K562 (cell line): ENCODE data around the gene PPP2R5A. TPM values are rescaled to one million over a fixed set of nuclear protein-coding genes. Genes with fewer than 3 reads are reported as not detected.
A peak's percentile ranks its signal among the peaks of the same experiment; 100 is the strongest.

Source experiments
- ARHGAP35 ChIP-seq: fragments of 450-650 bp; IDR thresholded peaks from 2 replicates; pipeline ENCODE4 v1.6.1; 2018; ENCODE audit not compliant: partially characterized antibody
- ATF1 ChIP-seq, 2 experiments: fragments of 450-650 bp in 1 of 2; IDR thresholded peaks; 2 replicates each; pipeline ENCODE4 v1.6.1; 2016; ENCODE audit warnings: missing compliant biosample characterization in 1 of 2, missing genetic modification characterization in 1 of 2
- BCL6 ChIP-seq: fragments of 250-450 bp; sonication (Bioruptor Pico); IDR thresholded peaks from 2 replicates; pipeline ENCODE4 v1.4.0; 2020
- BHLHE40 ChIP-seq: IDR thresholded peaks from 2 replicates; pipeline ENCODE4 v1.6.1; 2011; ENCODE audit warnings: low read length, improper control_type of control experiment
- FOXK1 ChIP-seq: sonication (generic); formaldehyde crosslinking; IDR thresholded peaks from 2 replicates; pipeline ENCODE4 v1.8.0; 2022; ENCODE audit warnings: missing genetic modification reagents, mild to moderate bottlenecking, borderline replicate concordance
- GABPB1 ChIP-seq: sonication (generic); formaldehyde crosslinking; IDR thresholded peaks from 2 replicates; pipeline ENCODE4 v1.8.0; 2022; ENCODE audit warnings: mild to moderate bottlenecking, missing genetic modification reagents
- GABPB2 ChIP-seq: fragments of 250-450 bp; sonication (Bioruptor Pico); conservative IDR thresholded peaks from 2 replicates; pipeline ENCODE4 v1.5.1; 2021; ENCODE audit warnings: mild to moderate bottlenecking
- GTF2F1 ChIP-seq: IDR thresholded peaks from 2 replicates; pipeline ENCODE4 v1.6.1; 2011; ENCODE audit warnings: low read depth, low read length, improper control_type of control experiment
- HDAC2 ChIP-seq: fragments of 450-650 bp; IDR thresholded peaks from 2 replicates; pipeline ENCODE4 v1.6.1; 2016; ENCODE audit warnings: mild to moderate bottlenecking
- HMG20A ChIP-seq: fragments of 450-650 bp; formaldehyde crosslinking; conservative IDR thresholded peaks from 2 replicates; pipeline ENCODE4 v1.4.0; 2020; ENCODE audit warnings: mild to moderate bottlenecking, mixed read lengths
- HNRNPL ChIP-seq: fragments of 200-400 bp; formaldehyde crosslinking; IDR thresholded peaks from 2 replicates; pipeline ENCODE4 v1.6.1; 2017; ENCODE audit warnings: low read depth, mild to moderate bottlenecking, low read length
- MAFF ChIP-seq: IDR thresholded peaks from 2 replicates; pipeline ENCODE4 v1.6.1; 2012; ENCODE audit warnings: low read length, improper control_type of control experiment
- MEIS2 ChIP-seq: fragments of 450-650 bp; IDR thresholded peaks from 2 replicates; pipeline ENCODE4 v1.6.1; 2014; ENCODE audit warnings: mild to moderate bottlenecking; ENCODE audit not compliant: partially characterized antibody
- NFATC3 ChIP-seq: fragments of 450-650 bp; IDR thresholded peaks from 2 replicates; pipeline ENCODE4 v1.6.1; 2017; ENCODE audit warnings: mild to moderate bottlenecking
- NFIC ChIP-seq: fragments of 450-650 bp; IDR thresholded peaks from 2 replicates; pipeline ENCODE4 v1.6.1; 2017; ENCODE audit warnings: mild to moderate bottlenecking, inconsistent platforms
- NONO ChIP-seq, 2 experiments: fragments of 200-400 bp in 1 of 2; fragments of 450-650 bp in 1 of 2; formaldehyde crosslinking in 1 of 2; IDR thresholded peaks; 2 replicates each; pipeline ENCODE4 v1.6.1; 2017; ENCODE audit warnings: low read depth in 2 of 2, mild to moderate bottlenecking in 2 of 2, moderate library complexity in 2 of 2, low read length in 1 of 2
- NR1H2 ChIP-seq: sonication (generic); formaldehyde crosslinking; IDR thresholded peaks from 2 replicates; pipeline ENCODE4 v1.4.0; 2020; ENCODE audit warnings: mild to moderate bottlenecking, missing genetic modification reagents
- RBM17 ChIP-seq: fragments of 200-400 bp; formaldehyde crosslinking; IDR thresholded peaks from 2 replicates; pipeline ENCODE4 v1.6.1; 2017; ENCODE audit warnings: low read depth, mild to moderate bottlenecking, low read length, borderline replicate concordance
- SMAD3 ChIP-seq: fragments of 450-650 bp; formaldehyde crosslinking; conservative IDR thresholded peaks from 2 replicates; pipeline ENCODE4 v1.4.0; 2020; ENCODE audit warnings: mild to moderate bottlenecking
- TCFL5 ChIP-seq: fragments of 250-450 bp; sonication (Bioruptor Pico); conservative IDR thresholded peaks from 2 replicates; pipeline ENCODE4 v1.6.1; 2021; ENCODE audit warnings: mild to moderate bottlenecking, moderate library complexity, matching md5 sums
- TFAM ChIP-seq: fragments of 250-450 bp; sonication (Bioruptor Pico); conservative IDR thresholded peaks from 2 replicates; pipeline ENCODE4 v1.5.0; 2021; ENCODE audit warnings: mild to moderate bottlenecking, moderate library complexity
- TGIF2 ChIP-seq: sonication (generic); formaldehyde crosslinking; IDR thresholded peaks from 2 replicates; pipeline ENCODE4 v1.8.1; 2022; ENCODE audit warnings: mild to moderate bottlenecking, missing genetic modification reagents, moderate library complexity
- XRCC4 ChIP-seq: IDR thresholded peaks from one replicate; pipeline ENCODE4 v1.6.1; 2011; ENCODE audit not compliant: insufficient read depth, insufficient read length; ENCODE audit errors: extremely low read depth
- ZFX ChIP-seq: sonication (generic); formaldehyde crosslinking; IDR thresholded peaks from 2 replicates; pipeline ENCODE4 v1.8.0; 2022; ENCODE audit warnings: mild to moderate bottlenecking, missing genetic modification reagents, moderate library complexity
- ZNF239 ChIP-seq: fragments of 250-450 bp; sonication (Bioruptor Pico); IDR thresholded peaks from 2 replicates; pipeline ENCODE4 v1.4.0; 2020; ENCODE audit warnings: mild to moderate bottlenecking
- polyA plus RNA-seq, 8 experiments: library from polyadenylated mRNA; depleted of rRNA in 4 of 8; stranded (reverse) in 5 of 8; unstranded in 3 of 8; fragments of >200 nt; fragmentation: Nextera tagmentation in 2 of 8; fragmentation: Illumina TruSeq in 1 of 8; extraction: Ambion mirVana in 2 of 8; extraction: Trizol in 1 of 8; gene quantifications; 2 replicates each; pipeline versions ENCODE4 v1.2.1 to v1.2.3, GENCODE V29; 2011 to 2014; ENCODE audit warnings: inconsistent platforms in 1 of 8, missing spikeins in 1 of 8
- total RNA-seq, 7 experiments: library from RNA; depleted of rRNA in 6 of 7; stranded (reverse); fragments of >200 nt in 6 of 7; fragmentation: Illumina TruSeq in 2 of 7; extraction: Trizol in 2 of 7; gene quantifications; 2 replicates each; pipeline versions ENCODE4 v1.2.1 to v1.2.3, GENCODE V29; 2011 to 2021; ENCODE audit warnings: low replicate concordance in 1 of 7
- TF ChIP-seq, protein P1 (sequence below): fragments of 450-650 bp; IDR thresholded peaks from 2 replicates; pipeline ENCODE4 v1.6.1; 2016; ENCODE audit warnings: low read depth, mild to moderate bottlenecking, moderate library complexity
- TF ChIP-seq, protein P2 (sequence below): fragments of 250-450 bp; sonication (Bioruptor Pico); IDR thresholded peaks from 2 replicates; pipeline ENCODE4 v1.5.0; 2021
- TF ChIP-seq, protein P3 (sequence below): fragments of 450-650 bp; formaldehyde crosslinking; IDR thresholded peaks from 2 replicates; pipeline ENCODE4 v1.4.0; 2022; ENCODE audit warnings: mild to moderate bottlenecking, moderate library complexity
- TF ChIP-seq, protein P4 (sequence below): fragments of 450-650 bp; IDR thresholded peaks from 2 replicates; pipeline ENCODE4 v1.6.1; 2016; ENCODE audit warnings: missing biosample characterization, missing genetic modification characterization

Gene PPP2R5A
- total and polyA plus RNA-seq, 9 of the 15 experiments (the other 6 are each of a cell fraction or from before 2014, with no cell fraction given), result 26.9 to 106 (median 64.3) TPM

DNA sequence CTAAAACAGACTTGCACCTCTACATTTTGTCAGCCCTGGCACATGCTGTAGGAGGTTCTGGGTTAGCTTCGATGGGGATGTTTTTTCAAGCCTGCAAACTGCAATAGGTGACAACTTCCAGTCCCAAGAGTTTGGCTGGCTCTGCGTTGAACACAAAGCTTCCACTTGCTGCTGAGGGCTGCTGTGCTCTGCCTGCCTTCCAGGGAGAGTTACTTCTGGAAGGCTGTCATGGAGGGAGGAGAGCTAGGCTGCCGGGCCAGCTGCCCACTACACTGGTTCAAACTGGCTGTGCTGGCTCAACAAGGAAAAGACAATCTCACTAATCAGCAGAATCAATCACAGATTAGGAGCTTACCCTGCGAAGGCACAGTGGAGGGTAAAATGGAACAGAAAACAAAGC lies 46.7 kb upstream of the PPP2R5A start (continued):
- TF ChIP-seq, protein P1, sequence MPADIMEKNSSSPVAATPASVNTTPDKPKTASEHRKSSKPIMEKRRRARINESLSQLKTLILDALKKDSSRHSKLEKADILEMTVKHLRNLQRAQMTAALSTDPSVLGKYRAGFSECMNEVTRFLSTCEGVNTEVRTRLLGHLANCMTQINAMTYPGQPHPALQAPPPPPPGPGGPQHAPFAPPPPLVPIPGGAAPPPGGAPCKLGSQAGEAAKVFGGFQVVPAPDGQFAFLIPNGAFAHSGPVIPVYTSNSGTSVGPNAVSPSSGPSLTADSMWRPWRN, result no peak
- TF ChIP-seq MEIS2 (no peak), FOXK1 (CRISPR knock-in tag) (no peak), TFAM (CRISPR knock-in tag) (no peak), XRCC4 (no peak), HDAC2 (no peak), NFIC (no peak), TCFL5 (no peak), NFATC3 (no peak), ATF1 (CRISPR knock-in tag; IDR thresholded peaks at IDR 0.05) (no peak), ATF1 (tag; IDR thresholded peaks at IDR 0.05) (no peak), SMAD3 (CRISPR knock-in tag) (no peak), TGIF2 (CRISPR knock-in tag) (no peak), NR1H2 (CRISPR knock-in tag) (no peak), GABPB2 (CRISPR knock-in tag) (no peak), BHLHE40 (no peak), ZFX (CRISPR knock-in tag) (no peak), HMG20A (CRISPR knock-in tag) (no peak), ZNF239 (peak; percentile 31; the same call in 1 of the 2 replicates), BCL6 (0 out of 2 replicates have a peak, but pooled peaks have one; percentile 33), GABPB1 (CRISPR knock-in tag) (no peak), HNRNPL (no peak), RBM17 (no peak), ARHGAP35 (no peak), NONO (IDR thresholded peaks at IDR 0.05; ENCODE audit: low read depth in 2 of 2, low read length in 1 of 2) (no peak), GTF2F1 (no peak), MAFF (no peak)
- TF ChIP-seq, protein P2, sequence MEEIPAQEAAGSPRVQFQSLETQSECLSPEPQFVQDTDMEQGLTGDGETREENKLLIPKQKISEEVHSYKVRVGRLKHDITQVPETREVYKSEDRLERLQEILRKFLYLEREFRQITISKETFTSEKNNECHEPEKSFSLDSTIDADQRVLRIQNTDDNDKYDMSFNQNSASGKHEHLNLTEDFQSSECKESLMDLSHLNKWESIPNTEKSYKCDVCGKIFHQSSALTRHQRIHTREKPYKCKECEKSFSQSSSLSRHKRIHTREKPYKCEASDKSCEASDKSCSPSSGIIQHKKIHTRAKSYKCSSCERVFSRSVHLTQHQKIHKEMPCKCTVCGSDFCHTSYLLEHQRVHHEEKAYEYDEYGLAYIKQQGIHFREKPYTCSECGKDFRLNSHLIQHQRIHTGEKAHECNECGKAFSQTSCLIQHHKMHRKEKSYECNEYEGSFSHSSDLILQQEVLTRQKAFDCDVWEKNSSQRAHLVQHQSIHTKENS (CRISPR knock-in tag), result no peak
- TF ChIP-seq, protein P3, sequence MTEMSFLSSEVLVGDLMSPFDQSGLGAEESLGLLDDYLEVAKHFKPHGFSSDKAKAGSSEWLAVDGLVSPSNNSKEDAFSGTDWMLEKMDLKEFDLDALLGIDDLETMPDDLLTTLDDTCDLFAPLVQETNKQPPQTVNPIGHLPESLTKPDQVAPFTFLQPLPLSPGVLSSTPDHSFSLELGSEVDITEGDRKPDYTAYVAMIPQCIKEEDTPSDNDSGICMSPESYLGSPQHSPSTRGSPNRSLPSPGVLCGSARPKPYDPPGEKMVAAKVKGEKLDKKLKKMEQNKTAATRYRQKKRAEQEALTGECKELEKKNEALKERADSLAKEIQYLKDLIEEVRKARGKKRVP (CRISPR knock-in tag), result peak; percentile 64; the same call in 1 of the 2 replicates
- TF ChIP-seq, protein P4, sequence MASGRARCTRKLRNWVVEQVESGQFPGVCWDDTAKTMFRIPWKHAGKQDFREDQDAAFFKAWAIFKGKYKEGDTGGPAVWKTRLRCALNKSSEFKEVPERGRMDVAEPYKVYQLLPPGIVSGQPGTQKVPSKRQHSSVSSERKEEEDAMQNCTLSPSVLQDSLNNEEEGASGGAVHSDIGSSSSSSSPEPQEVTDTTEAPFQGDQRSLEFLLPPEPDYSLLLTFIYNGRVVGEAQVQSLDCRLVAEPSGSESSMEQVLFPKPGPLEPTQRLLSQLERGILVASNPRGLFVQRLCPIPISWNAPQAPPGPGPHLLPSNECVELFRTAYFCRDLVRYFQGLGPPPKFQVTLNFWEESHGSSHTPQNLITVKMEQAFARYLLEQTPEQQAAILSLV, result no peak
